Esophagus squamous epithelium (tissue), 5 donors: Measurements from ENCODE around the gene WNT8A. TPM values are rescaled to one million over a fixed set of nuclear protein-coding genes. Genes with fewer than 3 reads are reported as not detected.
"Not testable (repeated sequence)": the region's sequence is repeated elsewhere in the genome, so short reads cannot be mapped to it uniquely, and the experiment has no call there.

Experiments used
- DNase-seq: peaks from one replicate; lab custom pipeline; 2025; lab: John Stamatoyannopoulos, UW
- H3K27ac ChIP-seq, 4 donors: fragments of 200-600 bp; sonication (generic); one replicate each; pipeline ENCODE4 v1.5.1; 2016 to 2019; ENCODE audit warnings: mild to moderate bottlenecking in 1 of 4
- H3K27me3 ChIP-seq, 4 donors: fragments of 200-600 bp; sonication (generic); 1 replicate in 3 of 4; 2 replicates in 1 of 4; pipeline versions ENCODE4 v1.5.1 to v1.6.0; 2017 to 2021; ENCODE audit warnings: antibody characterized with exemption in 1 of 4
- H3K36me3 ChIP-seq, 3 donors: fragments of 200-600 bp; sonication (generic); one replicate each; pipeline ENCODE4 v1.5.1; 2016 to 2019
- H3K4me1 ChIP-seq, 3 donors: fragments of 200-600 bp; sonication (generic); one replicate each; pipeline ENCODE4 v1.5.1; 2017 to 2019
- H3K4me3 ChIP-seq, 4 donors: fragments of 200-600 bp; sonication (generic); 1 replicate in 3 of 4; 2 replicates in 1 of 4; pipeline ENCODE4 v1.5.1; 2016 to 2019; ENCODE audit warnings: mild to moderate bottlenecking in 2 of 4, moderate library complexity in 1 of 4
- H3K9me3 ChIP-seq, 3 donors: fragments of 200-600 bp; sonication (generic); one replicate each; pipeline ENCODE4 v1.5.1; 2016 to 2019
- POLR2A ChIP-seq, 4 donors: fragments of 450-650 bp; IDR thresholded peaks; one replicate each; pipeline ENCODE4 v1.6.1; 2017; ENCODE audit warnings: antibody characterized with exemption in 4 of 4, mild to moderate bottlenecking in 4 of 4, moderate library complexity in 3 of 4
- WGBS, 2 donors: methylation state at CpG; one replicate each; pipeline ENCODE4 v1.1.5; 2018; 5-methylcytosine and 5-hydroxymethylcytosine counted together
- intact Hi-C: fragments of 100-400 bp; cut with DNase I; formaldehyde crosslinking; loops from one replicate; pipeline ENCODE4 v1.15.0; 2022
- total RNA-seq, 4 donors: library from RNA; depleted of rRNA; stranded (reverse); fragments of >200 nt; gene quantifications; one replicate each; pipeline ENCODE4 v1.1.0, GENCODE V29; 2016
- TF ChIP-seq, protein P1 (sequence below), 6 experiments: fragments of 450-650 bp in 4 of 6; fragments of 200-600 bp in 2 of 6; sonication (generic) in 2 of 6; IDR thresholded peaks; one replicate each; pipeline ENCODE4 v1.5.1; 2016 to 2019; ENCODE audit warnings: antibody characterized with exemption in 6 of 6, mild to moderate bottlenecking in 4 of 6, moderate library complexity in 4 of 6
- donor health status: DM: yes; HTN: yes; CAD: no.

Gene WNT8A
- total RNA-seq, 4 donors from 2014 or later, result not detected

- no peaks in the 10 kb centered on the region for H3K9me3 ChIP-seq
- TF ChIP-seq, protein P1, sequence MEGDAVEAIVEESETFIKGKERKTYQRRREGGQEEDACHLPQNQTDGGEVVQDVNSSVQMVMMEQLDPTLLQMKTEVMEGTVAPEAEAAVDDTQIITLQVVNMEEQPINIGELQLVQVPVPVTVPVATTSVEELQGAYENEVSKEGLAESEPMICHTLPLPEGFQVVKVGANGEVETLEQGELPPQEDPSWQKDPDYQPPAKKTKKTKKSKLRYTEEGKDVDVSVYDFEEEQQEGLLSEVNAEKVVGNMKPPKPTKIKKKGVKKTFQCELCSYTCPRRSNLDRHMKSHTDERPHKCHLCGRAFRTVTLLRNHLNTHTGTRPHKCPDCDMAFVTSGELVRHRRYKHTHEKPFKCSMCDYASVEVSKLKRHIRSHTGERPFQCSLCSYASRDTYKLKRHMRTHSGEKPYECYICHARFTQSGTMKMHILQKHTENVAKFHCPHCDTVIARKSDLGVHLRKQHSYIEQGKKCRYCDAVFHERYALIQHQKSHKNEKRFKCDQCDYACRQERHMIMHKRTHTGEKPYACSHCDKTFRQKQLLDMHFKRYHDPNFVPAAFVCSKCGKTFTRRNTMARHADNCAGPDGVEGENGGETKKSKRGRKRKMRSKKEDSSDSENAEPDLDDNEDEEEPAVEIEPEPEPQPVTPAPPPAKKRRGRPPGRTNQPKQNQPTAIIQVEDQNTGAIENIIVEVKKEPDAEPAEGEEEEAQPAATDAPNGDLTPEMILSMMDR (IDR thresholded peaks at IDR 0.05), result no peak
- no peak for TF ChIP-seq POLR2A (IDR thresholded peaks at IDR 0.05)
- no peaks in the 10 kb centered on the region for H3K4me1 ChIP-seq
- H3K27me3 ChIP-seq, result peaks cover 0 to 16% (median 0%) of the 10 kb centered on the region in 4 donors
- 72 to 74% methylated on average over 9 of the region's 9 CpGs for WGBS, 2 donors
- intact Hi-C loops, result no loop called here
- no peak for DNase-seq
- H3K36me3 ChIP-seq, result no peaks in the 10 kb centered on the region
- no peak overlapping the region for H3K27ac ChIP-seq
- no peak overlapping the region for H3K4me3 ChIP-seq
Measured at GRCh38 chr5:138051441-138052296, 32.2 kb upstream of the WNT8A start.

- 73 to 100% methylated on average over 1 of the region's 1 CpG for WGBS, 2 donors
- H3K9me3 ChIP-seq, H3K4me1 ChIP-seq, DNase-seq, H3K36me3 ChIP-seq, intact Hi-C loops, H3K27ac ChIP-seq, H3K4me3 ChIP-seq: not testable (repeated sequence)
- H3K27me3 ChIP-seq, result peaks cover 0 to 16% (median 0%) of the 10 kb centered on the region in 4 donors
Measured at GRCh38 chr5:138052718-138053117, 31.1 kb upstream of the WNT8A start.

DNA sequence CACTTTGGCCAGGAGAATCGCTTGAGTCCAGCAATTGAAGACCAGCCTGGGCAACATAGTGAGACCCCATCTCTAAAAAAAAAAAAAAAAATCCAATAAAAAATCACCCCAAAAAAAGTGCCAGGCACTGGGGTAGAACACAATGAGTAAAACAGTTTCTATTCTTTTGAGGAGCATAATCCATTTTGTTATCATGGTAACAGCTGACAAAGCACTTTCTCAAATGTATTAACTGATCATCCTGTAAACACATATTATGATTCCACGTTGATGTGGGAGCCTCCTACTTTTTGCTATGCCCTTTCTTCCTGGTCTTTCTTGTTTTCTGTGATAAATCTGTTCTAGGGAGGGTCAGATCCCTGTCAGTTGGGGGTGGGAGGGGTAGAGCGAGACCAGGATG, 30.3 kb upstream of the WNT8A start:
- peaks cover 0 to 16% (median 0%) of the 10 kb centered on the region in 4 donors for H3K27me3 ChIP-seq
- WGBS, 2 donors, result 64 to 74% methylated on average over 3 of the region's 3 CpGs
- H3K27ac ChIP-seq, result no peak overlapping the region
- H3K4me1 ChIP-seq, result no peaks in the 10 kb centered on the region
- DNase-seq, result no peak
- TF ChIP-seq, protein P1 (IDR thresholded peaks at IDR 0.05), result no peak
- TF ChIP-seq POLR2A (IDR thresholded peaks at IDR 0.05), result no peak
- intact Hi-C loops, result no loop called here
- no peak overlapping the region for H3K4me3 ChIP-seq
- H3K36me3 ChIP-seq, result no peaks in the 10 kb centered on the region
- H3K9me3 ChIP-seq, result no peaks in the 10 kb centered on the region

- no peak for DNase-seq
- no peaks in the 10 kb centered on the region for H3K9me3 ChIP-seq
- H3K27ac ChIP-seq, result no peak overlapping the region
- intact Hi-C loops, result no loop called here
- peaks cover 0 to 16% (median 0%) of the 10 kb centered on the region in 4 donors for H3K27me3 ChIP-seq
- no peaks in the 10 kb centered on the region for H3K36me3 ChIP-seq
- H3K4me1 ChIP-seq, result no peaks in the 10 kb centered on the region
- H3K4me3 ChIP-seq, result no peak overlapping the region
- 43 to 45% methylated on average over 3 of the region's 3 CpGs for WGBS, 2 donors
- TF ChIP-seq, protein P1 (IDR thresholded peaks at IDR 0.05), result no peak
- no peak for TF ChIP-seq POLR2A (IDR thresholded peaks at IDR 0.05)
Measured at GRCh38 chr5:138054206-138054605, 29.6 kb upstream of the WNT8A start.

GRCh38 chr5:138054847-138055558, 28.8 kb upstream of the WNT8A start:
- TF ChIP-seq, protein P1 (IDR thresholded peaks at IDR 0.05), result no peak
- TF ChIP-seq POLR2A (IDR thresholded peaks at IDR 0.05), result no peak
- H3K4me1 ChIP-seq, result no peaks in the 10 kb centered on the region
- H3K27me3 ChIP-seq, result peaks cover 0 to 16% (median 0%) of the 10 kb centered on the region in 4 donors
- no peak overlapping the region for H3K27ac ChIP-seq
- no peaks in the 10 kb centered on the region for H3K9me3 ChIP-seq
- H3K4me3 ChIP-seq, result no peak overlapping the region
- intact Hi-C loops, result no loop called here
- DNase-seq, result no peak
- no peaks in the 10 kb centered on the region for H3K36me3 ChIP-seq
- WGBS, 2 donors, result 42 to 43% methylated on average over 12 to 13 of the region's 13 CpGs
